Gastroesophageal sphincter (tissue), 3 donors: Measurements from ENCODE around the gene RASAL3.

Source experiments
- CTCF ChIP-seq, 4 experiments: fragments of 200-600 bp in 2 of 4; fragments of 450-650 bp in 2 of 4; sonication (generic) in 1 of 4; IDR thresholded peaks; one replicate each; pipeline ENCODE4 v1.5.1; 2017 to 2019; ENCODE audit warnings: antibody characterized with exemption in 4 of 4, mild to moderate bottlenecking in 2 of 4, moderate library complexity in 2 of 4
- EP300 ChIP-seq: sonication (generic); formaldehyde crosslinking; IDR thresholded peaks from one replicate; pipeline ENCODE4 v1.6.1; 2017; ENCODE audit warnings: antibody characterized with exemption, mild to moderate bottlenecking
- POLR2A ChIP-seq, 2 donors: fragments of 450-650 bp; IDR thresholded peaks; one replicate each; pipeline ENCODE4 v1.6.1; 2017; ENCODE audit warnings: antibody characterized with exemption in 2 of 2, mild to moderate bottlenecking in 2 of 2, moderate library complexity in 1 of 2
- POLR2AphosphoS5 ChIP-seq: sonication (generic); formaldehyde crosslinking; IDR thresholded peaks from one replicate; pipeline ENCODE4 v1.6.1; 2017; ENCODE audit warnings: antibody characterized with exemption

GRCh38 chr19:15456871-15457700 lies 7.3 kb downstream of the RASAL3 start:
- TF ChIP-seq CTCF (IDR thresholded peaks at IDR 0.05) (no peak), POLR2AphosphoS5 (no peak), EP300 (no peak), POLR2A (IDR thresholded peaks at IDR 0.05) (no peak)
